ENCODE measurements around the gene ATG2B. TPM values are rescaled to one million over a fixed set of nuclear protein-coding genes. Genes with fewer than 3 reads are reported as not detected.

ATG2B gene
- total RNA-seq, 1 donor from 2014 or later, result 22.2 TPM

GRCh38 chr14:96233661-96234060 is 129.5 kb downstream of the ATG2B start:
- H3K27me3 Mint-ChIP-seq (ENCODE audit: insufficient read depth), result no peaks in the 10 kb centered on the region
- no peak overlapping the region for H3K4me3 Mint-ChIP-seq
- H3K9me3 Mint-ChIP-seq, result no peaks in the 10 kb centered on the region
- H3K4me1 Mint-ChIP-seq (ENCODE audit: low read depth), result no peaks in the 10 kb centered on the region
- H3K36me3 Mint-ChIP-seq (ENCODE audit: low read depth), result no peaks in the 10 kb centered on the region
- H3K27ac Mint-ChIP-seq, result no peak overlapping the region
- intact Hi-C loops (cut with micrococcal nuclease), result no loop called here
- DNase-seq (ENCODE audit: low spot score), result no peak

DNA sequence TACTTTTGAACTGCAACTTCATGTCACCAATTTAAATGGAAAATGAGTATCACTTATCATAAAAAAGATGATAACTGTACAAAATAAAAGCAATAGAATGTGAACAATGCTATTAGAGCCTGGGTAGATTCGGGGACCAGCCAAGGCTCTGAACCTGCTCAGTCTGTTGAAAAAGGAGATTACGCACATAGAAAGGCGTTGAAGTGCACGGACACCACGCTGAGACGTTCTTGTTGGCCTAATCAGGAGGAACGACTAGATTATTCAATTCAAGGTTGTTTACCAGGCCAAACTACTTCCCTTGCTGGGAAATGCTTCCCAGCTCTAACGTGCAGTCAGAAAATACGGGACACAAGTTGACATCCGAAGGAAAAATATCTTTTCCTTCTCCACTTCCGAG is 130.6 kb downstream of the ATG2B start:
- Mint-ChIP-seq H3K4me1 (ENCODE audit: low read depth) (no peaks in the 10 kb centered on the region), H3K4me3 (no peak overlapping the region)

DNA sequence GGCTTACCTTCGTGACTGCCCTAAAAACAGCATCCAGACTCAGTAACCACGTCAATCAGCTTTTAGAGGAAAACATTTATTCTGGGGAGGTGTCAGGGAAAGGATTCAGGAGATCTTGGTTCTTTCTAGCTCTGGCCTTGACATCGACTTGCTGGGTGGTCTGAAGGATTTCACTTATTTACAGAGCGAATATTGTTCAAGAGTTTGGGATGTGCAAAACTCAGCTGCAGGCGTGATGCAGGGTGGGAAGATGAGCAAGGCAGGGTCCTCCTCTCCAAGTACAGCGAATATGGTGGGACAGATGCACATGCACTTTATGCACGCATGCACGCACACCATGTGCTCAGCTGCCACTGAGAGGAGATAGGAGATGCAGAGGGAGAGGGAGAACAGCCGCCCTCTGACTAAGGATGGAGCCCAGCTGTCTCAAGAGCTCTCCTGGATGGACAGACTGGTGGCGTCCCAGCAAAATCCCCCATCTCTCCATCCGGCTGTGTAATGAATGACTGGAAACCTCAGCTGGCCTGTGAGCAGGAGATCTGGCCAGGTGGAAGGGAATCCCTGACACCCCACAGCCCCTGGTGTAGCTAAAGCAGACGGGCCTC is 131.5 kb downstream of the ATG2B start:
- H3K36me3 Mint-ChIP-seq (ENCODE audit: low read depth), result no peaks in the 10 kb centered on the region
- intact Hi-C loops (cut with micrococcal nuclease), result no loop called here
- DNase-seq (ENCODE audit: low spot score), result no peak
- no peaks in the 10 kb centered on the region for H3K9me3 Mint-ChIP-seq
- H3K27ac Mint-ChIP-seq, result no peak overlapping the region
- no peaks in the 10 kb centered on the region for H3K4me1 Mint-ChIP-seq (ENCODE audit: low read depth)
- H3K27me3 Mint-ChIP-seq (ENCODE audit: insufficient read depth), result no peaks in the 10 kb centered on the region
- H3K4me3 Mint-ChIP-seq, result no peak overlapping the region

More for the DNA sequence above, 130.6 kb downstream of the ATG2B start:
- no peaks in the 10 kb centered on the region for H3K9me3 Mint-ChIP-seq
- H3K36me3 Mint-ChIP-seq (ENCODE audit: low read depth), result no peaks in the 10 kb centered on the region
- H3K27ac Mint-ChIP-seq, result no peak overlapping the region
- intact Hi-C loops (cut with micrococcal nuclease), result no loop called here
- no peak for DNase-seq (ENCODE audit: low spot score)
- no peaks in the 10 kb centered on the region for H3K27me3 Mint-ChIP-seq (ENCODE audit: insufficient read depth)

DNA sequence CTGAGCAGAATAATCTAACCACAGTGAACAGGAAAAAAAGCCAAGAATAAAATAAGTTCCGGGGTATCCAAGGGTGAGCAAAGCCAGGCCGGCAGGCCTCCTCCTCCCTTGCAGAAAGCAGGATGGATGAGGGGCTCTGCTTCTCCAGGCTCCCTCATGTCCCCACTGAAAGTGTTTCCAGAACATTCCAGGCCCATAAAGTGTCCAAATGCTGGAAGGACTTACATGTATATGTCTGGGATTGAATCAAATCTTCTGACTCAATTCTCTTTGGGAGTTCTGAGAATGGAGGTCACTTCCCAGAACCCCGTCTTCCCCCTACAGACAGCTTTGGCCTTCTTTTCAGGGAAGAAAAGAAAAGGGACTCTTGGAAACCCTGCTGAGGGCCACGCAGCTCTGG is 132.1 kb downstream of the ATG2B start:
- DNase-seq (ENCODE audit: low spot score), result no peak
- H3K27me3 Mint-ChIP-seq (ENCODE audit: insufficient read depth), result no peaks in the 10 kb centered on the region
- H3K4me3 Mint-ChIP-seq, result no peak overlapping the region
- no peaks in the 10 kb centered on the region for H3K9me3 Mint-ChIP-seq
- intact Hi-C loops (cut with micrococcal nuclease), result no loop called here
- no peak overlapping the region for H3K27ac Mint-ChIP-seq
- no peaks in the 10 kb centered on the region for H3K4me1 Mint-ChIP-seq (ENCODE audit: low read depth)
- H3K36me3 Mint-ChIP-seq (ENCODE audit: low read depth), result no peaks in the 10 kb centered on the region

DNA sequence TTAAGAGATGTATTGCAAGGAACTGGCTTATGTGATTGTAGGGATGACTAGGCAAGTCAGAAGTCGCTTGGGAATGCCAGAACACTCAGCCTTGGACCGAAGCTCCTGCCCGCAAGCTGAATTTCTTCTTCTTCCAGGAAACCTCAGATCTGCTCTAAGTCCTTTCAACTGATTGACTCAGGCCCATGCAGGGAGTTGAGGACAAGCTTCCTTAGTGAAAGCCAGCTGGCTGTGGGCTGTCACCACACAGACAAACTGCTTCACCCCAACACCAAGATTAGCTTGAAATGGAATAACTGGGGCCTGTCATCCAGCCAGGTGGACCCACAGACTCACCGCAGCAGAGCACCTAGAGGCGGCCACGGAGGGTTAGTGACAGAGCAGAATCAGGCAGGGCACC is 133.8 kb downstream of the ATG2B start:
- no peaks in the 10 kb centered on the region for H3K36me3 Mint-ChIP-seq (ENCODE audit: low read depth)
- H3K4me3 Mint-ChIP-seq, result no peak overlapping the region
- intact Hi-C loops (cut with micrococcal nuclease), result no loop called here
- H3K9me3 Mint-ChIP-seq, result no peaks in the 10 kb centered on the region
- no peak for DNase-seq (ENCODE audit: low spot score)
- no peaks in the 10 kb centered on the region for H3K4me1 Mint-ChIP-seq (ENCODE audit: low read depth)
- H3K27ac Mint-ChIP-seq, result no peak overlapping the region
- peaks cover 4% of the 10 kb centered on the region for H3K27me3 Mint-ChIP-seq (ENCODE audit: insufficient read depth)

Other genes with a start within 250 kb of the ATG2B start
- gene BDKRB2, start 158.5 kb downstream of the ATG2B start, total RNA-seq, result not detected in 2 replicates
- gene BDKRB1, start 107.1 kb downstream of the ATG2B start, total RNA-seq, result not detected in 2 replicates
- 22.7 and 23.7 TPM in 2 replicates for gene GSKIP, start 185 bp upstream of the ATG2B start, total RNA-seq
- 0.39 and 0.47 TPM in 2 replicates for gene AK7, start 28.8 kb upstream of the ATG2B start, total RNA-seq
- gene PAPOLA, start 139.0 kb upstream of the ATG2B start, total RNA-seq, result 191 and 217 TPM in 2 replicates

Data from activated T-helper 1 cell treated with anti-CD3 and anti-CD28 coated beads, Interleukin-12 subunit alpha, Interleukin-12 subunit beta, Interleukin-2, Interleukin-4 antibody, amounts not matched to agents 30 ng/mL and 10 ng/mL and 1 ng/mL, durations not matched to agents 14 hours and 24 hours and 36 hours (primary cell).